ENCODE data around the gene NPHP1.
"Not testable (repeated sequence)": the region's sequence is repeated elsewhere in the genome, so short reads cannot be mapped to it uniquely, and the experiment has no call there.

Gene NPHP1

GRCh38 chr2:110126086-110126773, 78.6 kb downstream of the NPHP1 start:
- DNase-seq, result no peak

- DNase-seq, result no peak
Observed at GRCh38 chr2:110124939-110125691, 79.7 kb downstream of the NPHP1 start.

GRCh38 chr2:110124038-110124825, 80.6 kb downstream of the NPHP1 start:
- DNase-seq, result no peak

GRCh38 chr2:110121592-110121991, 83.2 kb downstream of the NPHP1 start:
- DNase-seq, result no peak

- DNase-seq, result no peak
Observed at GRCh38 chr2:110121052-110121334, 83.8 kb downstream of the NPHP1 start.

GRCh38 chr2:110120171-110121051, 84.4 kb downstream of the NPHP1 start:
- no peak for DNase-seq

- no peak for DNase-seq
Observed at GRCh38 chr2:110116033-110116710, 88.6 kb downstream of the NPHP1 start.

- no peak for DNase-seq
Observed at GRCh38 chr2:110115291-110116032, 89.4 kb downstream of the NPHP1 start, which contains the start of gene MALL. TSS of gene MALL (minus strand) at chr2:110115822. CDS start at chr2:110115792, 30 bp downstream.

- no peak for DNase-seq
Observed at GRCh38 chr2:110114831-110115255, 90.0 kb downstream of the NPHP1 start.

GRCh38 chr2:110113961-110114591, 90.7 kb downstream of the NPHP1 start:
- DNase-seq, result no peak

- not testable (repeated sequence) for DNase-seq
Observed at GRCh38 chr2:110108291-110108690, 96.5 kb downstream of the NPHP1 start.

GRCh38 chr2:110107092-110108079, 97.4 kb downstream of the NPHP1 start:
- no peak for DNase-seq

GRCh38 chr2:110106642-110107041, 98.2 kb downstream of the NPHP1 start:
- no peak for DNase-seq

GRCh38 chr2:110105608-110106467, 99.0 kb downstream of the NPHP1 start:
- DNase-seq, result no peak

GRCh38 chr2:110105183-110105582, 99.6 kb downstream of the NPHP1 start:
- DNase-seq, result no peak

GRCh38 chr2:110104025-110104771, 100.6 kb downstream of the NPHP1 start:
- no peak for DNase-seq

- DNase-seq, result no peak
Observed at GRCh38 chr2:110103061-110103961, 101.5 kb downstream of the NPHP1 start.
